ENCODE data around the gene LARGE1. TPM values are rescaled to one million over a fixed set of nuclear protein-coding genes. Genes with fewer than 3 reads are reported as not detected.

The LARGE1 gene
- total RNA-seq, 1 donor from 2014 or later, result 4.6 TPM

DNA sequence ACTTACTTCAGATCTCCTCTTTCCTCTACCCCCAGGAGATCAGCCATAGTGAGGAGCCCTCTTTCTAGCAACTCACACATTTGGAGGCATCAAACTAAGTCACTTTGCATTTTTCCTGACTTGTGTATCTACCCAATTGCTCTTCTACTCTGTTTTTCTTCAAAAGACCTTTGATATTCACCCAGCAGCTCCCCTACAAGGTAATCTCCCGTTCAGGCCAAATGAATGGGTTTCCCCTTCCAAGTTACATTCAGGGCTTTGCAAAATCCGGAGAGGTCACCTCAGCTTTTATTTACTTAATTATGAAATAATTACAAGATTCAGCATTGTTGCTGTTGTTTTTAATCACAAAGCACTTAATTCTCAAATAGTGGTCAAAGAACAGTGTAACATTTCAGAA is 6.1 kb downstream of the LARGE1 start:
- no peak for DNase-seq (ENCODE audit: low read depth in 2 of 2)

DNA sequence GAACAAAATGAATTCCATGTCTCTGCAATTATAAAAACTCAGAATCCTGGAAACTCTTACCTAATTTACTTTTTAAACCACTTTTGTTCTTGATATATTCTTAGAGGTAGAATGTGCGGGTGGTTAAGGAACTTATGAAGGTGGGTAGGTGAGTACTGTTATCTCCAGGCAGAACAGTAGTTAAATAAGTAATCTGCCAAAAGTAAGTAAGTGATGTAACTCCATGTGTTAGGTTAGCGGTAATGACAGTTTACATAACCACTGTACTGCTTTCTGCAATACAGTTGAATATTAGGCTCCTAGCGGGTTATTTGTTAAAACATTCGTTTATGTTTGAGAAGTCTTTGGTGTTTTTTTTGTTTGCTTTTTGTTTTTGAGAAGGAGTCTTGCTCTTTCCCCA is 7.1 kb downstream of the LARGE1 start:
- no peak for DNase-seq (ENCODE audit: low read depth in 2 of 2)

DNA sequence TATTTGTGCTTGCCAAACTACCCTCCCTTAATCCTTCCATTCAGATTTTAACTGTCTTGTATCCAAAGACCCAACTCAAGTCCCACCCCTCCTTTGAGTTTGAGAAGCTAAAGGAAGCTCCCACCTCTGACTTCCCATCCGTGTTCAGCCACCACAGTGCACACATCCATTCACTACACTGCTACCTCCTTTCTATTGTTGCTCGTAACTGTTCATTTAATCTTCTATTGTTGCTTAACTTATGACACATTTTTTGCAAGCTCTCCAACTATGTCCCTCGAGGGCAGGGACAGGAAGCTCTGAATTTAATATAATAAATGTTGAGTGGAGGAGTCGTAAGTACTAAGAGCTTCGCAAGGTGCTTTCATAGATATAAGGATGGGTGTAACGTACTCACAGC is 10.4 kb downstream of the LARGE1 start:
- DNase-seq (ENCODE audit: low read depth in 2 of 2), result no peak

DNA sequence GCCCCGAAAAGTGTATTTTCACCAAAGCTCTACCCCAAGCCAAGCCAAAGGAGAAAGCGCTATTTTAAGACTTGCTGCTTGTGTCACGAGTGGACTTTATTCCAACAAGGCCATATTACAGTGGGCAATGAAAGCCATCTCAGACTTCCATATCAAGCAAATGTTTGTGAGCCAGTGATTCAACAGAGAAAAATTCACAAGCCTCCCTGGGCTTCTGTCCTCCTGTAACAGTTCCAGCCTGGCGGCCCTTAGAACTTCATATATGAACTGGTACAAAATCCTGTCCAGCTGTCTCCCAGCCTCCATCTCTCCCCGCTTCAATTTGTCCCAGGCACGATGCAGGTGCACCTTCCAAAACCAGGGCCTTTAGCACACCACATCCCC is 11.2 kb downstream of the LARGE1 start:
- no peak for DNase-seq (ENCODE audit: low read depth in 2 of 2)

DNA sequence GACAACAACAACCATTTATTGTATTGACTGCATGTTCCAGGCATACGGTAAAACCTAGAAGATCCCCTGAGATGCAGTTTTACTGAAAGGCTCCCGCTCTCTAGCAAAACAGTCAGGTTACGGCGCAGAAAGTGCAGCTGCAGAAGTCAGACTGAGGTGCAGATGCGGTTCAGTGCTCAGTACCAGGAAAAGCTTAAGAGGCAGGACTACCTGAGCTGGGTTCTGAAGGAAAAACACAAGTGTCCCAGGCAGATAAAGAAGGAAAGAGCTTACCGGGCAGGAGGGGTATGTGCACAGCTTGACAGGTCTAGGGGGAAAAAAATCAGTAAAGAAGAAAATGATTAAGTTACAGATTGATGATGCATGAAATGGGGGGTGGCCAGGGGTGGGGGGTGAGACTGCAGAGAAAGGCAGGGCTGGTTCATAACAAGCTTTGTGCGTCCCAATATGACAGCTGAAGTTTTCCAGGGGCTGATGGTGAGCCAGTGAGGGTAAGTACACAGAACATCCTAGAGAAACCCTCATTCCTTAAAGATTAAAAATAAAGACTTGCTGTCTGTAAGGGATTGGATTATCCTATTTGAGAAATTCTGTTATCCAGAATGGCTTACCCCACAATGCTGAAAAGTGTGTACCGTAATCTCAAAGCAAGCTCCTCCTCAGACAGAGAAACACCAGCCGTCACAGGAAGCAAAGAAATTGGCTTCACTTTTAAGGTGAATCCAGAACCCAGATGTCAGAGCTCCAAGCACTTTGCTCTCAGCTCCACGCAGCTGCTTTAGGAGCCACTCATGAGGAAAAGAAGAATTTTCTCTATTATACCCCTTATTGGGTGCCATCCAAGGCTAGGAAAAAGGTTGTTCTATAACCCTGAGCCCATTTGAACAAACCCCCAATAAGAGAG is 11.9 kb downstream of the LARGE1 start:
- no peak for DNase-seq (ENCODE audit: low read depth in 2 of 2)

DNA sequence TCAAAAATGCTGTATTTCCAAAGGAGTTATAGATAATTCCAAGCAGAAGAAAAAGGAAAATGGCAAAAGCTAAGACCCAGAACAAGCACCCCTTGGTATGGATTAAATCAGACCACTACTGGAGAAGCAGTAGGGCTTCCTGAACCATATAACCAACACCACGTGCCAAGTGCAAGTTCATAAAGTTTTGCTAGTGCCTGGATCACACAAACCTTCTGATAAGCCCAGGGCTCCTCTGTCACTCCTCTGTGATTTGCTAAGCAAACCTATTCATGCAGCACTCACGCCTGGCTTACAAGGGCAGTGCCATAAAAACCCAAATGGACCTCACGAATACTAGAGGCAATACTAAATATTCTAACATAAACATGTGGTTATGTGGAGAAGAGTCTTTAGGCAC is 13.3 kb downstream of the LARGE1 start:
- DNase-seq (ENCODE audit: low read depth in 2 of 2), result no peak

DNA sequence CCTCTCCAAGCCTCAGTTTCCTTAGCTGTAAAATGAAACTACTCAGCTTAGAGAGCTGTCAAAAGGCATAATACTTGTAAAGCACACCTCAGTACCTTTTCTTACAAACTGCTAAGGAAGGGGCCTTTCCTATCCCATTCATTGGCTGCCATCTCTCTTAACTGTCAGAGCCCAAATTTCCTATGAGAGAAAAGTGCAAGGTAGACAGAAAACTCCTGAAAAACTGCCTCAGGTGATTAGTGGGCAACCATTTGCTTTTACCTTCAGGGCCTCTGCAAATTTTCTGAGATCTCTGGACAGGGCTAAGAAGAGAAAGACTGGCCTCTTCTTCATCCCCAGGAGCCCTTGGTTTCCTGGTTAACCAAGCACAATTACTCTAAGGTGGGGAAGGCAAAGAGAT is 13.8 kb downstream of the LARGE1 start:
- no peak for DNase-seq (ENCODE audit: low read depth in 2 of 2)

DNA sequence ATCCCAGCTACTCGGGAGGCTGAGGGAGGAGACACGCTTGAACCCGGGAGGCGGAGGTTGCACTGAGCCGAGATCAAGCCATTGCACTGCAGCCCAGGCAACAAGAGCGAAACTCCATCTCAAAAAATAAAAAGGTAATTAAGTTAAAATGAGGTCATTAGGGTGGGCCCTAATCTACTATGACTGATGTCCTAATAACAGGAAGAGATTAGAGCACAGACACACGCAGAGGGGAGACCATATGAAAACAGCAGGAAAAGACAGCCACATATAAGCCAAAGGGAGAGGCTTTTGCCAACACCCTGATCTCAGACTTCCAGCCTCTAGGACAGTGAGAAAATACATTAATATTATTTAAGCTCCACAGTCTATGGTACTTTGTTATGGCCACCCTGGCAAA is 17.3 kb downstream of the LARGE1 start:
- peak in 1 of 2 donors; percentile 18 for DNase-seq (ENCODE audit: low read depth in 2 of 2)

DNA sequence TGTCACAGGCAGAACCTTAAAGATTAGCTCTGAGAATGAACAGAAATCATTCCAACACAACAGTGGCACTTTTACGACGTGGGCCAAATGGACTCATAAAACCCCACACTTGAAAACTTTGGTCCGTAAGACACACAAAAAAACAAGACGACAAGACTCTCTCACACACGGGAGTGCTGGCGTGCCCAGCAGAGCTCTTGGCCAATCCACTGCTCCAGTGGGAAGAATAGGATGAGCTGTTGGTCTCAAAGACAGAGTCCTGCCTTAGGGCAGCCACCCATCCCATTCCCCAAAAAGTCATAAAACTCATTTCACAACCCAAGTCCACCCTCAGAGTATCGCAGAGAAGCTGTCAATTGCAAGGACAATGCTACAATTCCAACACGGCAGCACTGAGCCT is 18.2 kb downstream of the LARGE1 start:
- DNase-seq (ENCODE audit: low read depth in 2 of 2), result no peak

DNA sequence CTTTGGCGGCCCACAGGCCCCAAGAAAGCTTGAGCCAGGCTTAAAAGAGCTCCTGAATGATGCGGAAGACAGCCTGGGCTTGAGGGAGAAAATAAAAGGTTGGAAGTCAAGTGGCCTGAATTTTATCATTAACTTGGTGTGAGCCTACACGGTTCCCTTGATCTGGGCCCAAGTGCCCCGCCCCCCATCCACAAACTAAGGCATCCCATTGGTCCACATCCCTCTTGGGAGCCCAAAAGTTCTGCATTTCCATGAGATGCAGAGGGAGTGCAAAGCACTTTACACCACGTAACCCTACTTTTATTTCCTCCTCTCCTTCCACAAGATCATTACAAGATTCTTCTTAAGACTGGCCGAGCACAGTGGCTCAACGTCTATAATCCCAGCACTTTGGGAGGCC is 22.2 kb downstream of the LARGE1 start:
- DNase-seq (ENCODE audit: low read depth in 2 of 2), result no peak

DNA sequence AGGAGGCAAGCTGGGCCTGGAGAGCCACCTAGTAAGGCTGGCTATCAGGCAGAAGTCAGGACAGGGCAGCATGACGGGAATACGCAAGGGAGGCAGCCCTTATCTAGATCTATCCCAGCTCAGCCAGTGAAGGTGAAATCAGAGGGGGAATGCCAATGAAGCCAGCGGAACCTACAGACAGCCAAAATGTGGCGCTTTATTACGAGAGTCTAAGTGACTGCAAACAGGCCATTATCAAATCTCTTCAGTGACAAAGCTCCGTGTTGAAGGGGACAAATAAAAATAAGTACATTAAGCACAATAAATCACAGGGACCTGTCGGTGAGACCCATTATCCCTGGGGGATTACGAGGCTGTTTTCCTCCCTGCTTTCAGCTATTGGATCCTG is 22.8 kb downstream of the LARGE1 start:
- no peak for DNase-seq (ENCODE audit: low read depth in 2 of 2)

DNA sequence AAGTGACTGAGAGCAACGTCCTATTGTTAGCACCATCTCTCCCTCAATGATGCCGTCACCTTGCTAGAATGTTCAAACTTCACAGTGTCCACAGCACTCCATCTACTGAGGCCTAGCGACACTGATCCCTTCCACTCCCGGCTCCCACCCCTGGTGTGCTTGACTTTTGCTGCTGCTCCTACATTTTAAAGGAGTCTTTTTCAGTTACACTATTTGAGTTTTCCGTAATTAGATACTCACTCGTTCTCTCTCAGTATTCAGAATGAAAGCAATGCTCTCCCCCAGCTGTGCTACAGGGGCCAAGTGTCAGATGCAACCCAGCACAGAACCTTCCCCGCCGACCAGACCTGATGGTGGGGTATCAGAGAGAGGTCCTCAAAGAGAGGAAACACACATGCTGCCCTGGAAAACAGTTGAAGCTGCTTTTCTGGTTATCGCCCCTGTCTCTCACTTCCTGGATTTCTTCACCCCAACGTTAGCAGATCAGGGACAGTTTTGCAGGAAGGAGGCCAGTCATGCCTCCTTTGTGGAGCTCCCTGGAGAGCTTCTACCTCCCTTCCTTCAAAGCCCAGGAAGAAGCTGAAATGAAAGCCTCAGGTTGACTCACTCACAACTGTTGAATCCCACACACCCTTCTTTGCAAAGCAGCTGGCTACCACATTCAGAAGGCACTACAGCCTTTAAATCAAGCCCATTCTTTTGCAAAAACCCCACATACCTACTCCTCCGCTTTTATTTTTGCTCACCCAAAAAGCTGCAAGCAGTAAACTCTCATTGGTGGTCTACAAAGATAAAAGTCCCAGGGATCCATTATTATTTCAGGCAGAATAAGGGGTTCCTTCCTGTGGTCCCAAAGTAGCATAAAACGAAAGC is 23.5 kb downstream of the LARGE1 start:
- DNase-seq (ENCODE audit: low read depth in 2 of 2), result no peak

DNA sequence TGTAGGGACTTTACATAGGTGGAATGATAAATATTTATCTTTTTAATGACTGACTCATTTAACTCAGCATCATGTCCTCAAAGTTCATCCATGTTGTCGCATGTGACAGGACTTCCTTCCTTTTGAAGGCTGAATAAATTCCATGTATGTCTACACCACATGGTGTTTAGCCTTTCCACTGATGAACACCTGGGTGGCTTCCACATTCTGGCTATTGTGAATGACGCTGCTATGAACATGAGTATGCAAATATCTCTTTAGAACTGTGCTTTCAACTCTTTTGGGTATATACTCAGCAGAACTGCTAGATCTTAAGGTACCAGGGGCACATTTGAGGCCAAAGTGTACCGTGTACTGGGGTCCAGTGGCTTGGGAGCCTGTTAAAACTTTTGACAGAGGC is 24.1 kb downstream of the LARGE1 start:
- no peak for DNase-seq (ENCODE audit: low read depth in 2 of 2)

DNA sequence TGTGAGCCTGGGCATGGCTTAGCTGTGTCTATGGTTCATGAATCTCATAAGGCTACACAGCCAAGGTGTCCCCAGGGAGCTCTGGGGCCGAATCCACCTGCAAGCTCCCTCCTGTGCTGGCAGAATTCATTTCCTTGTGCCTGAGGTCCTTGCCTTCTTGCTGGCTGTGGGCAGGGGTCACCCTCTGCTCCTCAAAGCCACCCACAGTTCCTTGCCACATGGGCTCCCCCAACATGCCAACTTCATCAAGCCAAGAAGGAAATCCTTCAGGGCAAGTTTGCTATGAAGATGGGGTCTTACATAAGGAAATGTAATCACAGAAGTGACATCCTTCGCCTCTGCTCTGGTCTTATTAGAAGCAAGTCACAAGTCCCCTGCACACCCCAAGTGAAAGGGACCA is 24.8 kb downstream of the LARGE1 start:
- no peak for DNase-seq (ENCODE audit: low read depth in 2 of 2)

DNA sequence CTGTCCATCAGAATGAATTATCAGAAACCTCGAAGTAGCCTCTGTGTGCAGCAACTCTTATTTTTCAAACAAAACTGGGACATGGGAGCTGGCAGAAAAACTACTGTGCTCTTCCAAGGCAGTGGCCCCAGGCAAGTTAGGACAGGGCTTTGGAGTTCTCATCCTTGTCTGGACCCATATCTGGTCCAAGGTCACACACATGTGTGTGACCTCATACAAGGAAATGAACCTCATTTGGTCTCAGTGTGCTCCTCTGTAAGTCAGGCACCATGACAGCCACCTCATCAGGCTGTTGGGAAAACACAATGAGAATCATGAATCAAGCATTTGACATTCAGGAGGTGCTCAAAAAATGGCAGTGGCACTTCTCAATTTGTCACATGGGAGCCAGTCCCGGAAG is 25.8 kb downstream of the LARGE1 start:
- DNase-seq (ENCODE audit: low read depth in 2 of 2), result no peak

DNA sequence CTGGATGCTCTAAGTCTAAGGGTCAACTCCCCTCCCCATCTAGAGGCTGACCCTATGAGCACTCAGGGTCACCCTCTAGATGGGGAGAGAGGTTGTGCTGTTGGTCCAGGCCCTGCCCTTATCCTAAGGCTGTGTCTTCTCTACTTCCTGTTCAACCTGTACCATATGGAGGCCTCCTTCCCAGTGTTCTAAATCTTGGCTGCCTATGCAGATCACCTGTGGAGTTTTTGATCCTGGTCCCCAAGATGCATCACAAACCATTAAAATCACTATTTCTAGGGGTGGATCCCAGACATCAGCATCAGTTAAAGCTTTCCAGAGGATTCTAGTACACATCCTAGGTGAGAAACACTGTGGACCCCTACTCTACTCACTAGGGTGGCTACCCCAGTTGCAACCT is 26.2 kb downstream of the LARGE1 start:
- DNase-seq (ENCODE audit: low read depth in 2 of 2), result no peak

DNA sequence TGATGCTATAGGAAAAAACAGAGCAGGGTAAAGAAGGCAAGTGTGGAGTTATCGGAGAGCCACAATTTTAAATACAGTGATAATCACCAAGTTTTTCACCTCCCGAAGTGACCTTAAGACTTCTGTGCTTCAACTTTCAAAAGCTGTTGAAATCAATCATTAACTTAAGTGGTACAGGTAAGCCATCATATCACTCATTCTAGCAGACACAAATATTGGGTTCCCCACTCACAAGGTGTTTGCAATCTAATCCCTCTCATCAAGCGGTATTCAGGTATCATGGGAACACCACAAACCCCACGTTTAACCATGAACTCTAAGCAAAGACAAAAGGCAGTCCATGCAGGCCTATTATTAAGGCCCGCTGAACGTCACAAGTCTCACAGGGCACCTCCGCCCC is 26.8 kb downstream of the LARGE1 start:
- no peak for DNase-seq (ENCODE audit: low read depth in 2 of 2)

DNA sequence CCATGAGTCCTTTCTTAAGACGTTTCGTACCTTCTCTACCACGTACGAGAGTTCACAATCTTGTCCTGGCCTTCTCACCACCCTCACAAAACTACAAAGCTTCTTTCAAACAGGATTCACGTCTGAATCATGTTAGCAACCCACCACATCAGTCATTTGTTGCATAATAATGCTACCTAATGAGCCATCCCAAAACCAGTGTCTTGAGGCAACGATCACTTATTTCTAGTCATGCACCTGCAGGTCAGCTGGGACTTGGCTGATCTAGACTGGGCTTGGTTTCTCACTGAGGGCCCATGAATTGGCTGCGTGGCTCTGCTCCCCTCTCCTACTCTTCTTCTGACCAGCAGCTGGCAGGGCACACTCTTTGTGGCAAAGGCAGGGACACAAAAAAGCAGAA is 28.3 kb downstream of the LARGE1 start:
- no peak for DNase-seq (ENCODE audit: low read depth in 2 of 2)

DNA sequence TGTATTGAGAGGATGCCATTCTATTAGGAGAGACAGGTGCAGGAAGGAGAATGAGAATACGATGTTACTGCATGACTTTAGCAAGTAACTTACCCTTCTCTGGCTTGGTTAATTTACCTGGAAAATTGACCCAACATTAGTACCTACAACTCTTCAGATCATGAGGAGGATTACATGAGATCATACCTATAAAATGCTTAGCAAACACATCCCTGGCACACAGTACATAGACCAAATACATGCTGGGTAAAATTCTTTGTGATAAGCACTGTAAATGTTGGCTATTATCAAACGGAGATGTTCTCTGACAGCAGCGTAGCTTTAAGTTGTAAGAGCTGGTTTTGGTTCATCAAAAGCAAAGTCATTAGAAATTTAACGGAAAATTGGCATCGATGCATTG is 28.8 kb downstream of the LARGE1 start:
- DNase-seq (ENCODE audit: low read depth in 2 of 2), result no peak

DNA sequence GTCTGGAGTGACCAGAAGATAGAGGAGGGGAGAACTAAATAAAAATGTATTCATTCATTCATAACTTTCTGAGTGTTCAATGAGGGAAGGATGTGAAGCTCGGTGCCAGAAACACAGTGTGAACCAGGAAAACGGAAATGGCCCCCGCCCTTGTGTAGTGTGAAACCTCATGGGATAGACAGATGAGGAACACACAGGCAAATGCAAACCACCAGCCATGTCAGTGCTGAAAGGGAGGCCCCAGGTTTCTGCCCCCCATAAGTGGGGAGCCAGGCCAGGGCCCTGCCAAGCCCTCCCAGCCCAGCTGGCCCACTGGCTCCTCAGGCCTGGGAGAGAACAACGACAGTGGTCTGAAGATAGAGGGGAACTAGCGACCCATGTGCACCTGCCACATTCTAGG is 30.5 kb downstream of the LARGE1 start:
- DNase-seq (ENCODE audit: low read depth in 2 of 2), result peak in 1 of 2 donors; percentile 62

DNA sequence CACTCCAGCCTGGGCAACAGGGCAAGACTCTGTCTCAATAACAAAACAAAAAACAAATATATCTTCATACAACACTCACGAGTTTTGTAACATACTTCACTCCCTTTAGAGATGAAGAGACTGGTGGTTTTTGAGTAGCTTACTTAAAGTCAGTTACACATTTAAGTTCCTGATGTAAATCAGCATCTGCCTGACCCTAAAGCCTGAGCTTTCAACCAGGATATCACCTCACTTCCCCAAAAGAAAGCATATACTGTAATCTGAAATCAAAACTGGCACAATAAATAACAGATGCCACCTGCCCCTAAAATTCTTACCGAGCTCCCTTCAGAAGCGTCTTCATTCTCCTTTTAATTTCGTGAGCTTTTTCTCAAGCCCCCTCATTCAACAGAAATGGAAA is 31.5 kb downstream of the LARGE1 start:
- no peak for DNase-seq (ENCODE audit: low read depth in 2 of 2)

DNA sequence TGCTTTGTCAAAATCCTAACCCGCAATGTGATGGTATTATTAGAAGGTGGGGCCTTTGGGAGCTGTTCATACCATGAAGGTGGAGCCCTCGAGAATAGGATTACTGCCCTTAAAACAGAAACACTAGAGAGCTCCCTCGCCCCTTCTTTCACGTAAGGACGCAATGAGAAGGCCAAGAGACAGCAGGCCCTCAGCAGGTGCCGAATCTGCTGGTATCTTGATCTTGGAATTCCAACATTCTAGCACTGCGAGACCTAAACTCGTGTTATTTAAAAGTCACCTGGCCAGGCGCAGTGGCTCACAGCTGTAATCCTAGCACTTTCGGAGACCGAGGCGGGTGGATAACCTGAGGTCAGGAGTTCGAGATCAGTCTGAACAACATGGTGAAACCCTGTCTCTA is 33.1 kb downstream of the LARGE1 start:
- no peak for DNase-seq (ENCODE audit: low read depth in 2 of 2)

DNA sequence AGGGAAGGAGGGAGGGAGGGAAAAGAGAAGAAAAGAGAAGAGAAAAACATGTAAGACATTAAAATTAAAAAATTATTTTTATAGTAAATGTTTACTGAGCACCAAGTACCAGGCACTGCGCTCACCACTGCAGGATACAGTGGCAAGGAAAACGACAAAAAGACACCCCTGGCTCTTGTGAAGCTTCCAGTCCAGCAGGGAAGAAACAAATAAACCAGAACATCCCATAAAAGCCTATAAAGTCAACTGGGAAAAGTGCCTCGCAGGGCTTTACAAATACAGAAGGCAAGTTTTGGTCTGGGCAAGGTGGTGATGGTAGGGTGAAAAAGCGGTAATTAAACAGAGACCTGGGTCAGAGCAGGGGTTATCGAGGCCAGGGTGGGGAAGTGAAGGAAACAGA is 33.6 kb downstream of the LARGE1 start:
- DNase-seq (ENCODE audit: low read depth in 2 of 2), result no peak
